Measurements from ENCODE around the gene GLT8D2. TPM values are rescaled to one million over a fixed set of nuclear protein-coding genes. Genes with fewer than 3 reads are reported as not detected.

The GLT8D2 gene
- total and polyA plus RNA-seq, 2 donors (not counting 1 experiment from before 2014, with no cell fraction given), result 36.3 to 90.1 TPM

GRCh38 chr12:104006929-104007328 lies 43.1 kb downstream of the GLT8D2 start:
- Histone ChIP-seq H3K79me2 (ENCODE audit: control insufficient read depth, insufficient read depth, low read length) (no peaks in the 10 kb centered on the region), H3K36me3 (ENCODE audit: control insufficient read depth, insufficient read depth, low read length) (no peaks in the 10 kb centered on the region), H3K9me3 (ENCODE audit: control insufficient read depth, insufficient read depth, low read depth, low read length) (no peaks in the 10 kb centered on the region), H3K27me3 (ENCODE audit: control insufficient read depth, insufficient read depth, low read length) (no peaks in the 10 kb centered on the region), H3K9ac (ENCODE audit: insufficient read depth, low read length) (no peak overlapping the region), H3K4me3 (replicated peaks in 1 of 4; ENCODE audit: control extremely low read depth in 1 of 4, insufficient read depth in 1 of 4, low read depth in 3 of 4, low read length in 4 of 4) (no peak overlapping the region), H3K27ac (ENCODE audit: insufficient read depth, low read length) (peak overlapping the region; percentile 34), H3K4me2 (ENCODE audit: extremely low read depth, insufficient read depth, low read length) (peak overlapping the region; percentile 26), H3K4me1 (ENCODE audit: control insufficient read depth, extremely low read depth, insufficient read depth, low read length) (peaks cover 10% of the 10 kb centered on the region), H2AFZ (ENCODE audit: low read length) (no peak overlapping the region), H4K20me1 (ENCODE audit: control insufficient read depth, extremely low read depth, insufficient read depth, low read length) (no peaks in the 10 kb centered on the region)
- TF ChIP-seq EZH2 (IDR thresholded peaks at IDR 0.05; ENCODE audit: low read length, missing control alignments) (no peak), CTCF (conservative IDR thresholded peaks at IDR 0.05 in 1 of 2, IDR thresholded peaks at IDR 0.05 in 1 of 2; ENCODE audit: low read depth in 1 of 2, low read length in 2 of 2) (no peak)
- peak; percentile 67 to 86 for DNase-seq (ENCODE audit: low read depth in 2 of 2)

DNA sequence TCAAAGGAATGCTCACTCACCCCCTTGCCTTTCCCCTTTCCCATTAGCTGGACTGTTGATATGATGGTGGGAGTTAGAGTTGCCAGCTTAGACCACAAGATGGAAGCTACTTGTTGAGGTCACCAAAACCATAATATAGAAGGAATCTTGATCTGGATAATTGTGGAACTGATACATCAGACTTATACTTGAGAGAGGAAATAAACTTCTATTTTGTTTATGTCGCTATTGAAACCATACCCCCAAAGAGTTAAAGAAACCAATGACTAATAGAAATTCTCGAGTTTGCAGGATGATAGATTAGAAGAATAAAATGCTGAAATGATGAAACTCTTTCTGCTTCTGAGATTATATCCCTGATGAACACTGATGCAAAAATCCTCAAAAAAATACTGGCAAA lies 46.4 kb downstream of the GLT8D2 start:
- no peak overlapping the region for H3K4me3 ChIP-seq (replicated peaks in 1 of 4; ENCODE audit: control extremely low read depth in 1 of 4, insufficient read depth in 1 of 4, low read depth in 3 of 4, low read length in 4 of 4)
- TF ChIP-seq CTCF (conservative IDR thresholded peaks at IDR 0.05 in 1 of 2, IDR thresholded peaks at IDR 0.05 in 1 of 2; ENCODE audit: low read depth in 1 of 2, low read length in 2 of 2) (no peak), EZH2 (IDR thresholded peaks at IDR 0.05; ENCODE audit: low read length, missing control alignments) (no peak)

GRCh38 chr12:104002686-104003085 lies 47.3 kb downstream of the GLT8D2 start:
- Histone ChIP-seq H3K36me3 (ENCODE audit: control insufficient read depth, insufficient read depth, low read length) (no peaks in the 10 kb centered on the region), H3K27ac (ENCODE audit: insufficient read depth, low read length) (no peak overlapping the region), H3K27me3 (ENCODE audit: control insufficient read depth, insufficient read depth, low read length) (no peaks in the 10 kb centered on the region), H3K9ac (ENCODE audit: insufficient read depth, low read length) (no peak overlapping the region), H3K4me2 (ENCODE audit: extremely low read depth, insufficient read depth, low read length) (no peak overlapping the region), H3K79me2 (ENCODE audit: control insufficient read depth, insufficient read depth, low read length) (no peaks in the 10 kb centered on the region), H3K4me1 (ENCODE audit: control insufficient read depth, extremely low read depth, insufficient read depth, low read length) (peaks cover 5% of the 10 kb centered on the region), H3K4me3 (replicated peaks in 1 of 4; ENCODE audit: control extremely low read depth in 1 of 4, insufficient read depth in 1 of 4, low read depth in 3 of 4, low read length in 4 of 4) (no peak overlapping the region), H3K9me3 (ENCODE audit: control insufficient read depth, insufficient read depth, low read depth, low read length) (no peaks in the 10 kb centered on the region), H2AFZ (ENCODE audit: low read length) (no peak overlapping the region), H4K20me1 (ENCODE audit: control insufficient read depth, extremely low read depth, insufficient read depth, low read length) (no peaks in the 10 kb centered on the region)
- no peak for DNase-seq (ENCODE audit: low read depth in 2 of 2)
- TF ChIP-seq EZH2 (IDR thresholded peaks at IDR 0.05; ENCODE audit: low read length, missing control alignments) (no peak), CTCF (conservative IDR thresholded peaks at IDR 0.05 in 1 of 2, IDR thresholded peaks at IDR 0.05 in 1 of 2; ENCODE audit: low read depth in 1 of 2, low read length in 2 of 2) (no peak)

More for the DNA sequence above, 46.4 kb downstream of the GLT8D2 start:
- no peaks in the 10 kb centered on the region for H3K27me3 ChIP-seq (ENCODE audit: control insufficient read depth, insufficient read depth, low read length)
- peak in 1 of 2 donors; percentile 40 for DNase-seq (ENCODE audit: low read depth in 2 of 2)
- no peak overlapping the region for H3K4me2 ChIP-seq (ENCODE audit: extremely low read depth, insufficient read depth, low read length)
- no peak overlapping the region for H3K27ac ChIP-seq (ENCODE audit: insufficient read depth, low read length)
- H4K20me1 ChIP-seq (ENCODE audit: control insufficient read depth, extremely low read depth, insufficient read depth, low read length), result no peaks in the 10 kb centered on the region
- no peaks in the 10 kb centered on the region for H3K36me3 ChIP-seq (ENCODE audit: control insufficient read depth, insufficient read depth, low read length)
- no peak overlapping the region for H2AFZ ChIP-seq (ENCODE audit: low read length)
- no peak overlapping the region for H3K9ac ChIP-seq (ENCODE audit: insufficient read depth, low read length)
- no peaks in the 10 kb centered on the region for H3K9me3 ChIP-seq (ENCODE audit: control insufficient read depth, insufficient read depth, low read depth, low read length)
- peaks cover 5% of the 10 kb centered on the region for H3K4me1 ChIP-seq (ENCODE audit: control insufficient read depth, extremely low read depth, insufficient read depth, low read length)
- no peaks in the 10 kb centered on the region for H3K79me2 ChIP-seq (ENCODE audit: control insufficient read depth, insufficient read depth, low read length)

Data from fibroblast of lung (primary cell).